DND-41 (cell line): ENCODE measurements around the gene WBP2NL.

Source experiments
- EZH2 ChIP-seq: IDR thresholded peaks from 3 replicates; pipeline ENCODE4 v1.6.1; 2012; ENCODE audit warnings: borderline replicate concordance, low read depth, mild to moderate bottlenecking, moderate library complexity, low read length, inconsistent platforms; ENCODE audit not compliant: severe bottlenecking
- TF ChIP-seq, protein P1 (sequence below): IDR thresholded peaks from 2 replicates; pipeline ENCODE4 v1.5.1; 2012; ENCODE audit warnings: borderline replicate concordance, low read length, moderate library complexity, mild to moderate bottlenecking; ENCODE audit not compliant: poor library complexity, severe bottlenecking; ENCODE audit errors: extremely low read depth

DNA sequence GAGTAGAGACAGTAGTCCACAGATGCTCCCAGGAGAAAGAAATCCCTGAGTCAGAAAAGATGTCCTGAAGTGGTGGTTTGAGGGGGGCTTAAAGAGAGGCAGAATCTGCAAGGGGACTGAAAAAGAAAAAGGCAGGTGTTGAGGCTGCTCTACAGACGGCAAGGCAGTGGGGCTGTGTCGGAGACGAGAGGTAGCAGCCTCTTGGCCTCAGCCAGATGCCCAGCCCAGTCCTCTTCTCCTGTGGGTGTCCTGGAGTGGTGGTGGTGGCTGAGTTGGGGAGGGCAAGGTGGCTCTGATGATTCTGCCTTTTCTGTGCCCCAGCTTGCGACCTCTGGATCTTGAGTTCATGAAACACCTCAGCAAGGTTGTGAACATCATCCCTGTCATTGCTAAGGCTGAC, 9.3 kb upstream of the WBP2NL start:
- TF ChIP-seq, protein P1, sequence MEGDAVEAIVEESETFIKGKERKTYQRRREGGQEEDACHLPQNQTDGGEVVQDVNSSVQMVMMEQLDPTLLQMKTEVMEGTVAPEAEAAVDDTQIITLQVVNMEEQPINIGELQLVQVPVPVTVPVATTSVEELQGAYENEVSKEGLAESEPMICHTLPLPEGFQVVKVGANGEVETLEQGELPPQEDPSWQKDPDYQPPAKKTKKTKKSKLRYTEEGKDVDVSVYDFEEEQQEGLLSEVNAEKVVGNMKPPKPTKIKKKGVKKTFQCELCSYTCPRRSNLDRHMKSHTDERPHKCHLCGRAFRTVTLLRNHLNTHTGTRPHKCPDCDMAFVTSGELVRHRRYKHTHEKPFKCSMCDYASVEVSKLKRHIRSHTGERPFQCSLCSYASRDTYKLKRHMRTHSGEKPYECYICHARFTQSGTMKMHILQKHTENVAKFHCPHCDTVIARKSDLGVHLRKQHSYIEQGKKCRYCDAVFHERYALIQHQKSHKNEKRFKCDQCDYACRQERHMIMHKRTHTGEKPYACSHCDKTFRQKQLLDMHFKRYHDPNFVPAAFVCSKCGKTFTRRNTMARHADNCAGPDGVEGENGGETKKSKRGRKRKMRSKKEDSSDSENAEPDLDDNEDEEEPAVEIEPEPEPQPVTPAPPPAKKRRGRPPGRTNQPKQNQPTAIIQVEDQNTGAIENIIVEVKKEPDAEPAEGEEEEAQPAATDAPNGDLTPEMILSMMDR = no peak
- no peak for TF ChIP-seq EZH2
